GM12878 (cell line): Measurements from ENCODE around the gene ZBTB37. TPM values are rescaled to one million over a fixed set of nuclear protein-coding genes. Genes with fewer than 3 reads are reported as not detected.

Experiments used
- CBX5 ChIP-seq: sonication (generic); IDR thresholded peaks from 2 replicates; pipeline ENCODE4 v1.6.1; 2016; ENCODE audit warnings: low read depth, moderate library complexity, mild to moderate bottlenecking, inconsistent platforms
- CEBPB ChIP-seq, 2 experiments: fragments of 150-350 bp in 1 of 2; IDR thresholded peaks; 2 replicates each; pipeline ENCODE4 v1.6.1; 2012 to 2014; ENCODE audit warnings: low read depth in 2 of 2, low read length in 2 of 2, borderline replicate concordance in 1 of 2, inconsistent platforms in 1 of 2
- CHD4 ChIP-seq: fragments of 200-600 bp; sonication (generic); IDR thresholded peaks from 2 replicates; pipeline ENCODE4 v1.6.1; 2016; ENCODE audit warnings: mild to moderate bottlenecking
- ESRRA ChIP-seq: IDR thresholded peaks from 2 replicates; pipeline ENCODE4 v1.6.1; 2012; ENCODE audit warnings: mild to moderate bottlenecking, low read length, improper control_type of control experiment
- FOS ChIP-seq: IDR thresholded peaks from 3 replicates; pipeline ENCODE4 v1.6.1; 2011; ENCODE audit warnings: borderline replicate concordance; ENCODE audit not compliant: insufficient read length; ENCODE audit errors: extremely low read depth
- JUNB ChIP-seq: IDR thresholded peaks from 2 replicates; pipeline ENCODE4 v1.6.1; 2016; ENCODE audit warnings: antibody characterized with exemption, mild to moderate bottlenecking
- KDM1A ChIP-seq: fragments of 200-600 bp; sonication (generic); IDR thresholded peaks from 2 replicates; pipeline ENCODE4 v1.6.1; 2016; ENCODE audit warnings: borderline replicate concordance
- MYC ChIP-seq: IDR thresholded peaks from 2 replicates; pipeline ENCODE4 v1.6.1; 2011; ENCODE audit warnings: mild to moderate bottlenecking, low read length, moderate library complexity, inconsistent platforms; ENCODE audit not compliant: insufficient read depth, insufficient replicate concordance, insufficient read length, severe bottlenecking
- POLR2AphosphoS2 ChIP-seq: IDR thresholded peaks from 2 replicates; pipeline ENCODE4 v1.6.1; 2011; ENCODE audit warnings: low read depth, mild to moderate bottlenecking, low read length, improper control_type of control experiment, moderate library complexity
- RB1 ChIP-seq: fragments of 450-650 bp; formaldehyde crosslinking; IDR thresholded peaks from 2 replicates; pipeline ENCODE4 v1.6.1; 2017; ENCODE audit warnings: mild to moderate bottlenecking, borderline replicate concordance
- RUNX3 ChIP-seq: IDR thresholded peaks from 2 replicates; pipeline ENCODE4 v1.6.1; 2012; ENCODE audit warnings: low read length, inconsistent platforms
- SMAD1 ChIP-seq: fragments of 450-650 bp; IDR thresholded peaks from 2 replicates; pipeline ENCODE4 v1.6.1; 2018; ENCODE audit warnings: mild to moderate bottlenecking, low read depth; ENCODE audit not compliant: partially characterized antibody
- WRNIP1 ChIP-seq: IDR thresholded peaks from 2 replicates; pipeline ENCODE4 v1.6.1; 2011; ENCODE audit warnings: low read depth, low read length, improper control_type of control experiment, borderline replicate concordance
- ZBED1 ChIP-seq: IDR thresholded peaks from 2 replicates; pipeline ENCODE4 v1.6.1; 2016; ENCODE audit warnings: borderline replicate concordance
- polyA plus RNA-seq, 11 experiments: library from polyadenylated mRNA; depleted of rRNA in 4 of 11; unstranded in 6 of 11; stranded (reverse) in 5 of 11; fragments of >200 nt; fragmentation: Nextera tagmentation in 4 of 11; fragmentation: Illumina TruSeq in 1 of 11; extraction: Ambion mirVana in 4 of 11; extraction: Trizol in 1 of 11; gene quantifications; 1 replicate in 1 of 11; 2 replicates in 10 of 11; pipeline versions ENCODE4 v1.2.1 to v1.2.3, GENCODE V29; 2011 to 2016; ENCODE audit warnings: inconsistent platforms in 2 of 11, missing spikeins in 2 of 11, low read depth in 1 of 11
- total RNA-seq, 4 experiments: library from RNA; depleted of rRNA in 3 of 4; stranded (reverse); fragments of >200 nt in 3 of 4; fragmentation: Illumina TruSeq in 1 of 4; extraction: Trizol in 1 of 4; gene quantifications; 2 replicates each; pipeline versions ENCODE4 v1.2.1 to v1.2.3, GENCODE V29; 2013 to 2021
- TF ChIP-seq, protein P1 (sequence below): fragments of 450-650 bp; IDR thresholded peaks from 2 replicates; pipeline ENCODE4 v1.6.1; 2016; ENCODE audit warnings: mild to moderate bottlenecking
- TF ChIP-seq, protein P2 (sequence below): IDR thresholded peaks from 2 replicates; pipeline ENCODE4 v1.6.1; 2011; ENCODE audit warnings: borderline replicate concordance, low read depth, mild to moderate bottlenecking, moderate library complexity, low read length; ENCODE audit not compliant: insufficient read depth, poor library complexity, severe bottlenecking
- TF ChIP-seq, protein P3 (sequence below): fragments of 450-650 bp; IDR thresholded peaks from 2 replicates; pipeline ENCODE4 v1.6.1; 2017; ENCODE audit warnings: mild to moderate bottlenecking, moderate library complexity
- TF ChIP-seq, protein P4 (sequence below): fragments of 450-650 bp; IDR thresholded peaks from 2 replicates; pipeline ENCODE4 v1.6.1; 2018; ENCODE audit warnings: mild to moderate bottlenecking, low read depth, moderate library complexity; ENCODE audit not compliant: partially characterized antibody

Gene ZBTB37
- total and polyA plus RNA-seq, 10 of the 15 experiments (the other 5 are each of a cell fraction or from before 2014, with no cell fraction given): 0.16 to 5.7 (median 1.9) TPM

DNA sequence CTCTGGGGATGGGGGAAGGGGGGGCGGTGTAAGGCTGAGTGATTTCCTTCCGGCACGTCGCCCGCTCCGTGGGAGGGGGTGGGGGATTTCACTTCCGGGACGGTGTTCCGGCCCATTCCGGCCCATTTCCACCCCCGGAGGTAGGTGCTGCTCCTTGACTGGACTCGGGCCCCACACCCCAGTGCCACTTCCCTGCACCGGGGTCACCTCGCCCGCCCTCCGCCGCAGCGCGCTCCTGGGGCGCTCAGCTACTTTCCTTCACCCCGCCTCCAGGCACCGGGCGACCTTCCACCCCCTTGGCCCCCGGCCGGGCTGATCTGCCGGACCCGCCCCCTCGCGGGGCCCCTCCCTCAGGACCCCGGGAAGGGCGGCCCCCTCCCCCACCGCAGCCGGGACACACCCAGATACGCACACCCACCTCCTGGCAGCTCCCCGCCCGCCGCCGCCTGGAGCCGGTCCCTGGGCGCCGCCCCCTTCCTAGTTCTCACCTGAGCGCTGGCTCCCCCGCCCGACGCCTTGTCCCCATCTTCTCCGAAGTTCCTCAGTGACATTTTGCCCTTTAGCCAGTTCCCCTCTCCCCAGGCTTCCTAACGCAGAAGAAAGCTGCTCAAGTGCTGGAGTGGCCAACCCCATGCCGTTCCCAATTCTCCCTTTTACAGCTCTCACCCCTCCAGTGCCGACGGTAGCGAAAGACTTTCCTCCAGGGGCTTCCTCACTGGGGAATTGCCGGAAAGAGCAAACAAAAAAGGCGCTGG is at the start of gene ZBTB37 (continued):
- TF ChIP-seq, protein P1, sequence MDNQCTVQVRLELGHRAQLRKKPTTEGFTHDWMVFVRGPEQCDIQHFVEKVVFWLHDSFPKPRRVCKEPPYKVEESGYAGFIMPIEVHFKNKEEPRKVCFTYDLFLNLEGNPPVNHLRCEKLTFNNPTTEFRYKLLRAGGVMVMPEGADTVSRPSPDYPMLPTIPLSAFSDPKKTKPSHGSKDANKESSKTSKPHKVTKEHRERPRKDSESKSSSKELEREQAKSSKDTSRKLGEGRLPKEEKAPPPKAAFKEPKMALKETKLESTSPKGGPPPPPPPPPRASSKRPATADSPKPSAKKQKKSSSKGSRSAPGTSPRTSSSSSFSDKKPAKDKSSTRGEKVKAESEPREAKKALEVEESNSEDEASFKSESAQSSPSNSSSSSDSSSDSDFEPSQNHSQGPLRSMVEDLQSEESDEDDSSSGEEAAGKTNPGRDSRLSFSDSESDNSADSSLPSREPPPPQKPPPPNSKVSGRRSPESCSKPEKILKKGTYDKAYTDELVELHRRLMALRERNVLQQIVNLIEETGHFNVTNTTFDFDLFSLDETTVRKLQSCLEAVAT: no peak
- TF ChIP-seq CBX5: no peak
- 0 out of 2 replicates have a peak, but pooled peaks have one; percentile 37 for TF ChIP-seq KDM1A
- TF ChIP-seq CEBPB (IDR thresholded peaks at IDR 0.05; ENCODE audit: borderline replicate concordance in 1 of 2, low read depth in 2 of 2, low read length in 2 of 2): no peak
- no peak for TF ChIP-seq SMAD1
- no peak for TF ChIP-seq POLR2AphosphoS2
- no peak for TF ChIP-seq ZBED1
- no peak for TF ChIP-seq CHD4
- 0 out of 2 replicates have a peak, but pooled peaks have one; percentile 14 for TF ChIP-seq ESRRA
- no peak for TF ChIP-seq JUNB
- TF ChIP-seq, protein P2, sequence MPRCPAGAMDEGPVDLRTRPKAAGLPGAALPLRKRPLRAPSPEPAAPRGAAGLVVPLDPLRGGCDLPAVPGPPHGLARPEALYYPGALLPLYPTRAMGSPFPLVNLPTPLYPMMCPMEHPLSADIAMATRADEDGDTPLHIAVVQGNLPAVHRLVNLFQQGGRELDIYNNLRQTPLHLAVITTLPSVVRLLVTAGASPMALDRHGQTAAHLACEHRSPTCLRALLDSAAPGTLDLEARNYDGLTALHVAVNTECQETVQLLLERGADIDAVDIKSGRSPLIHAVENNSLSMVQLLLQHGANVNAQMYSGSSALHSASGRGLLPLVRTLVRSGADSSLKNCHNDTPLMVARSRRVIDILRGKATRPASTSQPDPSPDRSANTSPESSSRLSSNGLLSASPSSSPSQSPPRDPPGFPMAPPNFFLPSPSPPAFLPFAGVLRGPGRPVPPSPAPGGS: no peak
- TF ChIP-seq, protein P3, sequence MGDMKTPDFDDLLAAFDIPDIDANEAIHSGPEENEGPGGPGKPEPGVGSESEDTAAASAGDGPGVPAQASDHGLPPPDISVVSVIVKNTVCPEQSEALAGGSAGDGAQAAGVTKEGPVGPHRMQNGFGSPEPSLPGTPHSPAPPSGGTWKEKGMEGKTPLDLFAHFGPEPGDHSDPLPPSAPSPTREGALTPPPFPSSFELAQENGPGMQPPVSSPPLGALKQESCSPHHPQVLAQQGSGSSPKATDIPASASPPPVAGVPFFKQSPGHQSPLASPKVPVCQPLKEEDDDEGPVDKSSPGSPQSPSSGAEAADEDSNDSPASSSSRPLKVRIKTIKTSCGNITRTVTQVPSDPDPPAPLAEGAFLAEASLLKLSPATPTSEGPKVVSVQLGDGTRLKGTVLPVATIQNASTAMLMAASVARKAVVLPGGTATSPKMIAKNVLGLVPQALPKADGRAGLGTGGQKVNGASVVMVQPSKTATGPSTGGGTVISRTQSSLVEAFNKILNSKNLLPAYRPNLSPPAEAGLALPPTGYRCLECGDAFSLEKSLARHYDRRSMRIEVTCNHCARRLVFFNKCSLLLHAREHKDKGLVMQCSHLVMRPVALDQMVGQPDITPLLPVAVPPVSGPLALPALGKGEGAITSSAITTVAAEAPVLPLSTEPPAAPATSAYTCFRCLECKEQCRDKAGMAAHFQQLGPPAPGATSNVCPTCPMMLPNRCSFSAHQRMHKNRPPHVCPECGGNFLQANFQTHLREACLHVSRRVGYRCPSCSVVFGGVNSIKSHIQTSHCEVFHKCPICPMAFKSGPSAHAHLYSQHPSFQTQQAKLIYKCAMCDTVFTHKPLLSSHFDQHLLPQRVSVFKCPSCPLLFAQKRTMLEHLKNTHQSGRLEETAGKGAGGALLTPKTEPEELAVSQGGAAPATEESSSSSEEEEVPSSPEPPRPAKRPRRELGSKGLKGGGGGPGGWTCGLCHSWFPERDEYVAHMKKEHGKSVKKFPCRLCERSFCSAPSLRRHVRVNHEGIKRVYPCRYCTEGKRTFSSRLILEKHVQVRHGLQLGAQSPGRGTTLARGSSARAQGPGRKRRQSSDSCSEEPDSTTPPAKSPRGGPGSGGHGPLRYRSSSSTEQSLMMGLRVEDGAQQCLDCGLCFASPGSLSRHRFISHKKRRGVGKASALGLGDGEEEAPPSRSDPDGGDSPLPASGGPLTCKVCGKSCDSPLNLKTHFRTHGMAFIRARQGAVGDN: no peak
- TF ChIP-seq, protein P4, sequence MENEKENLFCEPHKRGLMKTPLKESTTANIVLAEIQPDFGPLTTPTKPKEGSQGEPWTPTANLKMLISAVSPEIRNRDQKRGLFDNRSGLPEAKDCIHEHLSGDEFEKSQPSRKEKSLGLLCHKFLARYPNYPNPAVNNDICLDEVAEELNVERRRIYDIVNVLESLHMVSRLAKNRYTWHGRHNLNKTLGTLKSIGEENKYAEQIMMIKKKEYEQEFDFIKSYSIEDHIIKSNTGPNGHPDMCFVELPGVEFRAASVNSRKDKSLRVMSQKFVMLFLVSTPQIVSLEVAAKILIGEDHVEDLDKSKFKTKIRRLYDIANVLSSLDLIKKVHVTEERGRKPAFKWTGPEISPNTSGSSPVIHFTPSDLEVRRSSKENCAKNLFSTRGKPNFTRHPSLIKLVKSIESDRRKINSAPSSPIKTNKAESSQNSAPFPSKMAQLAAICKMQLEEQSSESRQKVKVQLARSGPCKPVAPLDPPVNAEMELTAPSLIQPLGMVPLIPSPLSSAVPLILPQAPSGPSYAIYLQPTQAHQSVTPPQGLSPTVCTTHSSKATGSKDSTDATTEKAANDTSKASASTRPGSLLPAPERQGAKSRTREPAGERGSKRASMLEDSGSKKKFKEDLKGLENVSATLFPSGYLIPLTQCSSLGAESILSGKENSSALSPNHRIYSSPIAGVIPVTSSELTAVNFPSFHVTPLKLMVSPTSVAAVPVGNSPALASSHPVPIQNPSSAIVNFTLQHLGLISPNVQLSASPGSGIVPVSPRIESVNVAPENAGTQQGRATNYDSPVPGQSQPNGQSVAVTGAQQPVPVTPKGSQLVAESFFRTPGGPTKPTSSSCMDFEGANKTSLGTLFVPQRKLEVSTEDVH: no peak
- peak; percentile 58; the same call in 1 of the 2 replicates for TF ChIP-seq RB1
- TF ChIP-seq WRNIP1: no peak
- TF ChIP-seq RUNX3: no peak
- TF ChIP-seq MYC: no peak
- no peak for TF ChIP-seq FOS
